HG02970 (cell line): Measurements from ENCODE around the gene TUFM.
"Not testable (repeated sequence)": the region's sequence is repeated elsewhere in the genome, so short reads cannot be mapped to it uniquely, and the experiment has no call there.

Source experiments
- ATAC-seq: cut with Tn5 transposase; IDR thresholded peaks from one replicate; pipeline ENCODE4 v1.9.1; 2021; ENCODE audit warnings: mild to moderate bottlenecking, moderate library complexity, moderate number of reproducible peaks; ENCODE audit not compliant: unreplicated experiment, low FRiP score

TUFM gene

DNA sequence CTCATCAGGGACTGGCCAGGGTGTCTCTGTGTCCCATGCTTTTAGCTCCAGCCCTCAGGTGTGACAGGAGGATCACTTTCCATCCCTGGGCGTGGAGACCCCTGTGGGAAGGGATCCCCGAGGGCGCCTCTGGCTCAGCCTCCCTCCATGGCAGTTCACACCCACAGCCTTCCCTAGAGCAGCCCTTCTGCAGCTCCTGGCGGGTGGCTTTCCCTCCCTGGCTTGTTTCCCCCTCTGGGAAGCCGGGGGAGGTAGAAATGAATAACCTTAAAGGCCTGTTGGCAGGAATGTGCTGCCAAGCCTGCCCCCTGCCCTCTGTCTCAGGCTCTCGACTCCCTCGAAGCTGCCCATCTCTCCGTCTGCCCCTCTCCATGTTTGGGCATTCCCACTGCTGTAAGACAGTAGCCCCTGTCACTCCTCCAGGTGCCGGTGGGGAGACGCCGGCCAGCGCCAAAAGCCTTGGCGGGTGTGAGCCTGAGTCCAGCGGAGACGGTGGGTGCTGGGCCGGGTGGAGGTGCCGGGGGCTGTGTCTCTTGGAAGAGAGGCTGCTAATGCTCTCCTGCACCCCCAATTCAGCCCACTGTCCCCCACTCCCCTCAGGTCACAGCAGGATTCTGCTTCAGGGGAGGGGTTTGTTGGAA lies 30.0 kb upstream of the TUFM start:
- ATAC-seq = no peak

GRCh38 chr16:28875134-28876018 lies 29.2 kb upstream of the TUFM start:
- no peak for ATAC-seq

DNA sequence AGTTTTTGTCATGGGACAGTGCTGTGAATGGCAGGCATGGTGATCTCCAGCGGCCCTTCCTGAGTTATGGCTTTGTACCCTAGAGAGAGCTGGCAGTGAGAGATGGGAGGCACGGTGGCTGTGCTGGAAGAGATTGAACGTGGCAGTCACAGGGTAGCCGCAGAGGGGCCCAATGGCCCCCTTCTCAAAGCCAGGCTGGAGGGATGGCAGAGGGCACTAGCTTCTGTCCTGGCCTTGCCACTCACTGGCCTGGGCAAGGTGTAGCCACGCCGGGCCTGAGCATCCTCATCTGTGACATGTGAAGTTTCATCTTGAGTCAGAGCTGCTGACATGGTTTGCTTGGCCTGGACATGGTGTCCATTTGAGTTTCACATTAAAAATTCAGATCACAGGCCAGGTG lies 28.3 kb upstream of the TUFM start:
- ATAC-seq = no peak

DNA sequence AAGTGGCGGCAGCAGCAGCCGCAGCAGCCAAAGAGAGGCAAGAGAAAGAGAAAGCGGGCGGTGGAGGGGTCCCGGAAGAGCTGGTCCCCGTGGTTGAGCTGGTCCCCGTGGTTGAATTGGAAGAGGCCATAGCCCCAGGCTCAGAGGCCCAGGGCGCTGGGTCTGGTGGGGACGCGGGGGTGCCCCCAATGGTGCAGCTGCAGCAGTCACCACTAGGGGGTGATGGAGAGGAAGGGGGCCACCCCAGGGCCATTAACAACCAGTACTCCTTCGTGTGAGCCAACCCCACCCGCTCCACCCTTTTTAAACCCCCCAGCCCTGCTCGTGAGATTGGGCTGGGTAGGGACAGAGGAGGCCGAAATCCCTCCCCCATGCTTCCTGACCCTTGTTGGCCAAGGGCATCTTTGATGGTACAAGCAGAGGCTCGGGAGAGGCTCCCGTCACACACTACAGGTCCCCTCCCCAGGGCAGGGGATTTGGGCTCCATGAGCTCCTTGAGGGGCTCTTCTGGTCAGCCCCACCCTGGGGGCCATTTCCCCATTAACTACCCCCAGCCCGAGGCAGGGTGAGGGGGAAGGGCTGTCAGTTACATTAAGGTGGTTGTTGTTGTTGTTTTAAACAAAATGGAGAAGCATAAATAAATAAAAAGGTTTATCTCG lies 27.5 kb upstream of the TUFM start:
- ATAC-seq = no peak

GRCh38 chr16:28872952-28873351 lies 26.8 kb upstream of the TUFM start:
- ATAC-seq = no peak

- ATAC-seq = no peak
Observed at GRCh38 chr16:28869201-28869600, 23.1 kb upstream of the TUFM start.

DNA sequence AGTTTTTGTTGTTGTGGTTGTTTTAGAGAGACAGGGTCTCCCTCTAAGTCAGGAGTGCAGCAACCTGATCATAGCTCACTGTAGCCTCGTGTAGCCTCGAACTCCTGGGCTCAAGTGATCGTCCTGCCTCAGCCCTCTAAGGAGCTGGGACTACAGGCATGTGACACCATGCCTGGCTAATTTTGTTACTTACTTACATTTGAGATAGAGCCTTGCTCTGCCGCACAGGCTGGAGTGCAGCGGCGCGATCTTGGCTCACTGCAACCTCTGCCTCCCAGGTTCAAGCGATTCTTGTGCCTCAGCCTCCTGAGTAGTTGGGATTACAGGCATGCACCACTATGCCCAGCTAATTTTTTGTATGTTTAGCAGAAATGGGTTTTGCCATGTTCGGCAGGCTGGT lies 21.5 kb upstream of the TUFM start:
- not testable (repeated sequence) for ATAC-seq

DNA sequence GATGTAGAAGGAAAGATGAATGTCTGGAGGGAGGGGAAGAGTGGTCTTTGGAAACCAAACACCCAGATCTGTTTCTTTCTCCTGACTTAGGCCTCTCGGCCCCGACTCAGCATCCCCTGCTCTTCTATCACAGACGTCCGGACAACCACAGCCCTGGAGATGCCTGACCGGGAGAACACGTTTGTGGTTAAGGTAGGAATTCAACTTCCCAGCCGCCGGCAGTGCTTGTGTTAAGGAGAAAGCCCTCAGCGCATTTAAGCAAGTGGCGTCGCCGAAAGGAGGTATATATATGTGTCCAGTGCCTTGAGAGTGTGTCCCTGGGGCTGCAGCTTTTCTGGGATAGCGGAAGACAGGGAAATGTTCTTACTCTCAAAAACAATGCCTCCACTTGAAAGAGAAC lies 21.1 kb upstream of the TUFM start:
- ATAC-seq = no peak

- ATAC-seq = no peak
Observed at GRCh38 chr16:28866454-28866804, 20.3 kb upstream of the TUFM start.

DNA sequence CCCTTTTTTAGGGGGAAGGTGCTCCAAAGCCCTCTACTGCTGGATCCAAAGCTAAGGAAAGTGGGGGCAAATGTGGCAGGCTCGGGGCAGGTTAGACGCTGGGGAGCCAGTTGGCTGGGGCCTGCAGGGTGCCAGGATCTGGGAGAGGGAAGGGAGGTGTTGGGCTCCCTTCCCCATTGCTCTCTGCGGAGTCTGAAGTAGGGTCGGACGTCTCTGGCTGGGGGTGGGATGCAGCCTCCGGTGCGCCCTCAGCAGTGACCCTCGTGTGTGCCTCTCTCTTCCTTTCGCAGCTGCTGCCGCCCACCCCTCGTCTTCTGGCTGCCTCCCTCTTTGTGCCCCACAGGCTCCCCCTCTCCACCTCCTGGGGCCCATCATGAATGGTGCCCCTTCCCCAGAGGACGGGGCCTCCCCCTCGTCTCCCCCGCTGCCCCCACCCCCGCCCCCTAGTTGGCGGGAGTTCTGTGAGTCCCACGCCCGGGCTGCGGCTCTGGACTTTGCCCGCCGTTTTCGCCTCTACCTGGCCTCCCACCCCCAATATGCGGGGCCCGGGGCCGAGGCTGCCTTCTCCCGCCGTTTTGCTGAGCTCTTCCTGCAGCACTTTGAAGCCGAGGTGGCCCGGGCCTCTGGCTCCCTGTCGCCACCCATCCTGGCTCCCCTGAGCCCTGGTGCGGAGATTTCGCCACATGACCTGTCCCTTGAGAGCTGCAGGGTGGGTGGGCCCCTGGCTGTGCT lies 19.7 kb upstream of the TUFM start:
- ATAC-seq = no peak

DNA sequence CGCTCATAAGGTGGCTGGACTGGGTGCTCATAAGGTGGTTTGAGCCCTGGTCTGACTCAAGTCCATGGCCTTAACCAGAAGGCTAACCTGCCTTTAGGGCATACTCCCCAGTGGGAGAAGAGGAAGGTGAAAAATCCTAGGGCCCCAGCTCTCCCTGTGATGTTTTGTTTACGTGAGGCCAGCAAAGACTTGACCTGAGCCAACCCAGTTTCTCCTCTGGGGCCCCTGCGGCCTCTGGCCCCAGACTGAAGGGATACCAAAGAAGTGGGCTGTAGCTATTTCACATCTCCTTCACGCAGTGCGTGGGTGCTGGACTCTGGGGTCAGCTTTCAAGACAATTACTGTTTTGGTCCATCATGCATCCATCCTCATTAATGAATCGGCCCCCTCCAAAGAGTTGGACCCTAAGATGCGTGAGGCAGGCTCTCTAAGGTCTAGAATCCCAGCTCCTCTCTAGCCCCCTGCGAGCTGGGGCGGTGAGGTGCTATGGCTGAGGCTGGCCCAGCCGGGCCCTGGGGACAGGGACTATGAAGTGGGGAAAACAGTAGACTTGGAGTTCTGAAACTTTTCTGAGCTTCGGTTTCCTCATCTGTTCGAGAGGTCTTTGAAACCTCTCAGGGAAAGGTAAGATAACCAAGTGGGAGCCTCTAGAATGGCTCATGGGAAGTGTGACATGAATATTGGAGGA lies 19.0 kb upstream of the TUFM start:
- no peak for ATAC-seq

GRCh38 chr16:28863929-28864793 lies 18.0 kb upstream of the TUFM start:
- ATAC-seq = no peak

- no peak for ATAC-seq
Observed at GRCh38 chr16:28859326-28859725, 13.2 kb upstream of the TUFM start.

- ATAC-seq = no peak
Observed at GRCh38 chr16:28858421-28858820, 12.3 kb upstream of the TUFM start.

DNA sequence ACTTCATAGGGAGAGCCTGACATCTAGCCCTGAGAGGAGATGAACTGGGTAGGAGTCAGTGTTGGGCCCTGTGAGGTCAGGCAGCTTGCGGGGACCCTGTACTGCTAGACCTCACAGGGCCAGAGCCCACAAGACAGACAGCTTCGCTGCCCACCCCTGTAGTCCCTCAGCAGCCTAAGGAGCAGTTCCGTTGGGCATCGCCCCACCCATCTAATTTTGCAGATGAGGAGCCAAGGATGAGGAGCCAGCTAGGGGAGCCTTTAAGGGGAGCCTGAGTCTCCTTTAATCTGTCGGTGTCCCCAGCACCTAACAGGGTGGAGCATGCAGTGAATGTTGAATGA lies 755 bp upstream of the TUFM start:
- ATAC-seq = peak; percentile 3

DNA sequence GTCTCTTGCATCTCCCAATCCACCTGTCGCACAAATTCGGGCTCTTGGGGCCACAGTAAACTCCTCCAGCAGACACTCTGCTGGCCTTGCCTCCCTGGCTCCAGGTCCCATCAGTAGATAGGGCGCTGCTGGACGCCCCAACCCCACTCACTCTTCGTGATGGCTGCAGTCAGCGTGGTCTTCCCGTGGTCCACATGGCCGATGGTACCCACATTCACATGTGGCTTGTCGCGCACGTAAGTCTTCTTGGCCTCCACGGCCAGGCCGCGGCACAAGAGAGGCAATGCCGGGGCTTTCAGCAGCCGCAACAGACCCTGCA lies 428 bp downstream of the TUFM start:
- ATAC-seq = no peak

- no peak for ATAC-seq
Observed at GRCh38 chr16:28845293-28845692, 855 bp downstream of the TUFM start.

GRCh38 chr16:28844226-28844885 lies 1.8 kb downstream of the TUFM start:
- no peak for ATAC-seq

GRCh38 chr16:28843766-28844165 lies 2.4 kb downstream of the TUFM start:
- no peak for ATAC-seq
